ENCODE measurements around the gene ZNF559. TPM values are rescaled to one million over a fixed set of nuclear protein-coding genes. Genes with fewer than 3 reads are reported as not detected.

Gene ZNF559
- total and polyA plus RNA-seq, 2 experiments from 2014 or later, result 18.9 to 19.3 TPM

DNA sequence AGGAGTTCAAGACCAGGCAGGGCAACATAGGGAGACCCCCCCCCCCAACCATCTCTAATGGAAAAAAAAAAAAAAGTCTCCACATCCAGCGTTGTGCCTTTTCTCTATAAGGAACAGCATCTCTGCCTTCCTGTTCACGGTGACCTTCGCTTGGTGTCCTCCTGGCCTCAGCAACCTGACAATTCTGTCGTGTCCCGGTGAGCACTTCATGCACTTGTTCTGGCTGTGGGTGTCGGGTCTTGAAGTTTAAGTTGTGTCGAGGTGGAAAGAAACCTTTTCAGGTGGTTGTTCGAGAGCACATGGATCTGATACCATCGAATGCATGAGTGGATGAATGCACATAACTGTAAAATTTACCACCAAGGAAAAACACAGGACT, 594 bp downstream of the ZNF559 start (continued):
- TF ChIP-seq, protein P1, sequence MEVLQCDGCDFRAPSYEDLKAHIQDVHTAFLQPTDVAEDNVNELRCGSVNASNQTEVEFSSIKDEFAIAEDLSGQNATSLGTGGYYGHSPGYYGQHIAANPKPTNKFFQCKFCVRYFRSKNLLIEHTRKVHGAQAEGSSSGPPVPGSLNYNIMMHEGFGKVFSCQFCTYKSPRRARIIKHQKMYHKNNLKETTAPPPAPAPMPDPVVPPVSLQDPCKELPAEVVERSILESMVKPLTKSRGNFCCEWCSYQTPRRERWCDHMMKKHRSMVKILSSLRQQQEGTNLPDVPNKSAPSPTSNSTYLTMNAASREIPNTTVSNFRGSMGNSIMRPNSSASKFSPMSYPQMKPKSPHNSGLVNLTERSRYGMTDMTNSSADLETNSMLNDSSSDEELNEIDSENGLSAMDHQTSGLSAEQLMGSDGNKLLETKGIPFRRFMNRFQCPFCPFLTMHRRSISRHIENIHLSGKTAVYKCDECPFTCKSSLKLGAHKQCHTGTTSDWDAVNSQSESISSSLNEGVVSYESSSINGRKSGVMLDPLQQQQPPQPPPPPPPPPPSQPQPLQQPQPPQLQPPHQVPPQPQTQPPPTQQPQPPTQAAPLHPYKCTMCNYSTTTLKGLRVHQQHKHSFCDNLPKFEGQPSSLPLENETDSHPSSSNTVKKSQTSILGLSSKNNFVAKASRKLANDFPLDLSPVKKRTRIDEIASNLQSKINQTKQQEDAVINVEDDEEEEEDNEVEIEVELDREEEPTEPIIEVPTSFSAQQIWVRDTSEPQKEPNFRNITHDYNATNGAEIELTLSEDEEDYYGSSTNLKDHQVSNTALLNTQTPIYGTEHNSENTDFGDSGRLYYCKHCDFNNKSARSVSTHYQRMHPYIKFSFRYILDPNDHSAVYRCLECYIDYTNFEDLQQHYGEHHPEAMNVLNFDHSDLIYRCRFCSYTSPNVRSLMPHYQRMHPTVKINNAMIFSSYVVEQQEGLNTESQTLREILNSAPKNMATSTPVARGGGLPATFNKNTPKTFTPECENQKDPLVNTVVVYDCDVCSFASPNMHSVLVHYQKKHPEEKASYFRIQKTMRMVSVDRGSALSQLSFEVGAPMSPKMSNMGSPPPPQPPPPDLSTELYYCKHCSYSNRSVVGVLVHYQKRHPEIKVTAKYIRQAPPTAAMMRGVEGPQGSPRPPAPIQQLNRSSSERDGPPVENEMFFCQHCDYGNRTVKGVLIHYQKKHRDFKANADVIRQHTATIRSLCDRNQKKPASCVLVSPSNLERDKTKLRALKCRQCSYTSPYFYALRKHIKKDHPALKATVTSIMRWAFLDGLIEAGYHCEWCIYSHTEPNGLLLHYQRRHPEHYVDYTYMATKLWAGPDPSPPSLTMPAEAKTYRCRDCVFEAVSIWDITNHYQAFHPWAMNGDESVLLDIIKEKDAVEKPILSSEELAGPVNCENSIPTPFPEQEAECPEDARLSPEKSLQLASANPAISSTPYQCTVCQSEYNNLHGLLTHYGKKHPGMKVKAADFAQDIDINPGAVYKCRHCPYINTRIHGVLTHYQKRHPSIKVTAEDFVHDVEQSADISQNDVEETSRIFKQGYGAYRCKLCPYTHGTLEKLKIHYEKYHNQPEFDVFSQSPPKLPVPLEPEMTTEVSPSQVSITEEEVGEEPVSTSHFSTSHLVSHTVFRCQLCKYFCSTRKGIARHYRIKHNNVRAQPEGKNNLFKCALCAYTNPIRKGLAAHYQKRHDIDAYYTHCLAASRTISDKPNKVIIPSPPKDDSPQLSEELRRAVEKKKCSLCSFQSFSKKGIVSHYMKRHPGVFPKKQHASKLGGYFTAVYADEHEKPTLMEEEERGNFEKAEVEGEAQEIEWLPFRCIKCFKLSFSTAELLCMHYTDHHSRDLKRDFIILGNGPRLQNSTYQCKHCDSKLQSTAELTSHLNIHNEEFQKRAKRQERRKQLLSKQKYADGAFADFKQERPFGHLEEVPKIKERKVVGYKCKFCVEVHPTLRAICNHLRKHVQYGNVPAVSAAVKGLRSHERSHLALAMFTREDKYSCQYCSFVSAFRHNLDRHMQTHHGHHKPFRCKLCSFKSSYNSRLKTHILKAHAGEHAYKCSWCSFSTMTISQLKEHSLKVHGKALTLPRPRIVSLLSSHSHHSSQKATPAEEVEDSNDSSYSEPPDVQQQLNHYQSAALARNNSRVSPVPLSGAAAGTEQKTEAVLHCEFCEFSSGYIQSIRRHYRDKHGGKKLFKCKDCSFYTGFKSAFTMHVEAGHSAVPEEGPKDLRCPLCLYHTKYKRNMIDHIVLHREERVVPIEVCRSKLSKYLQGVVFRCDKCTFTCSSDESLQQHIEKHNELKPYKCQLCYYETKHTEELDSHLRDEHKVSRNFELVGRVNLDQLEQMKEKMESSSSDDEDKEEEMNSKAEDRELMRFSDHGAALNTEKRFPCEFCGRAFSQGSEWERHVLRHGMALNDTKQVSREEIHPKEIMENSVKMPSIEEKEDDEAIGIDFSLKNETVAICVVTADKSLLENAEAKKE (CRISPR knock-in tag; IDR thresholded peaks at IDR 0.05), result no peak
- no peak for TF ChIP-seq STAT1 (IDR thresholded peaks at IDR 0.05; ENCODE audit: unreplicated experiment)

DNA sequence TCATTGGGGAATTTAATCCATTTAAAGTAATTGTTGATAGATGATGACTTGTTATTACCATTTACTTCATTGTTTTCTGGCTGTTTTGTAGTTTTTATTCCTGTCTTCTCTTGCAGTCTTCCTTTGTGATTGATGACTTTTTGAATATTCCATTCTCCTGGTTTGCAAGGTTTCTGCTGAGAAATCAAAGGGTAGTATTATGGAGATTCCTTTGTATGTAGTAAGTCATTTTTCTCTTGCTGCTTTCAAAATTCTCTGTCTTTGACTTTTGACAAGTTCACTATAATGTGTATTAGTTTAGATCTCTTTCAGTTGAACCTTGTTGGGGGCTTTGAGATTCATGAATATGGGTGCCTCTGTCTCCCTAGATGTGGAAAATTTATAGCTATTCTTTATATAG, 6.0 kb downstream of the ZNF559 start:
- DNase-seq (ENCODE audit: low spot score) (no peak), ATAC-seq (no peak)
- H3K79me2 ChIP-seq (replicated peaks; ENCODE audit: insufficient read depth), result peaks cover 91% of the 10 kb centered on the region
- Mint-ChIP-seq H3K36me3 (ENCODE audit: low read depth) (peaks cover 93% of the 10 kb centered on the region), H3K9me3 (peaks cover 90% of the 10 kb centered on the region), H3K4me1 (no peaks in the 10 kb centered on the region), H3K27ac (no peak overlapping the region), H3K4me3 (no peak overlapping the region), H3K27me3 (ENCODE audit: insufficient read depth, low read depth, poor library complexity) (peaks cover 5% of the 10 kb centered on the region)
- no peaks in the 10 kb centered on the region for H4K20me1 ChIP-seq (replicated peaks; ENCODE audit: insufficient read depth)
- H3K27ac ChIP-seq (ENCODE audit: low read depth), result no peak overlapping the region
- no peak overlapping the region for H2AFZ ChIP-seq
- H3K4me3 ChIP-seq, result no peak overlapping the region
- H3K9me2 ChIP-seq (ENCODE audit: insufficient read depth), result no peaks in the 10 kb centered on the region
- no peaks in the 10 kb centered on the region for H3F3A ChIP-seq (replicated peaks; ENCODE audit: low read depth)
- no peak overlapping the region for H3K4me2 ChIP-seq
- H3K4me1 ChIP-seq (ENCODE audit: insufficient read depth), result peaks cover 1% of the 10 kb centered on the region; the same call in 1 of the 2 replicates
- peaks cover 49% of the 10 kb centered on the region for H3K36me3 ChIP-seq (ENCODE audit: insufficient read depth)
- H3K27me3 ChIP-seq (ENCODE audit: insufficient read depth), result no peaks in the 10 kb centered on the region
- TF ChIP-seq POLR2AphosphoS5 (IDR thresholded peaks at IDR 0.05; ENCODE audit: low read depth) (no peak), EZH2 (IDR thresholded peaks at IDR 0.05; ENCODE audit: low read depth, unreplicated experiment) (no peak), EZH2phosphoT487 (IDR thresholded peaks at IDR 0.05; ENCODE audit: unreplicated experiment) (no peak)
- TF ChIP-seq, protein P2, sequence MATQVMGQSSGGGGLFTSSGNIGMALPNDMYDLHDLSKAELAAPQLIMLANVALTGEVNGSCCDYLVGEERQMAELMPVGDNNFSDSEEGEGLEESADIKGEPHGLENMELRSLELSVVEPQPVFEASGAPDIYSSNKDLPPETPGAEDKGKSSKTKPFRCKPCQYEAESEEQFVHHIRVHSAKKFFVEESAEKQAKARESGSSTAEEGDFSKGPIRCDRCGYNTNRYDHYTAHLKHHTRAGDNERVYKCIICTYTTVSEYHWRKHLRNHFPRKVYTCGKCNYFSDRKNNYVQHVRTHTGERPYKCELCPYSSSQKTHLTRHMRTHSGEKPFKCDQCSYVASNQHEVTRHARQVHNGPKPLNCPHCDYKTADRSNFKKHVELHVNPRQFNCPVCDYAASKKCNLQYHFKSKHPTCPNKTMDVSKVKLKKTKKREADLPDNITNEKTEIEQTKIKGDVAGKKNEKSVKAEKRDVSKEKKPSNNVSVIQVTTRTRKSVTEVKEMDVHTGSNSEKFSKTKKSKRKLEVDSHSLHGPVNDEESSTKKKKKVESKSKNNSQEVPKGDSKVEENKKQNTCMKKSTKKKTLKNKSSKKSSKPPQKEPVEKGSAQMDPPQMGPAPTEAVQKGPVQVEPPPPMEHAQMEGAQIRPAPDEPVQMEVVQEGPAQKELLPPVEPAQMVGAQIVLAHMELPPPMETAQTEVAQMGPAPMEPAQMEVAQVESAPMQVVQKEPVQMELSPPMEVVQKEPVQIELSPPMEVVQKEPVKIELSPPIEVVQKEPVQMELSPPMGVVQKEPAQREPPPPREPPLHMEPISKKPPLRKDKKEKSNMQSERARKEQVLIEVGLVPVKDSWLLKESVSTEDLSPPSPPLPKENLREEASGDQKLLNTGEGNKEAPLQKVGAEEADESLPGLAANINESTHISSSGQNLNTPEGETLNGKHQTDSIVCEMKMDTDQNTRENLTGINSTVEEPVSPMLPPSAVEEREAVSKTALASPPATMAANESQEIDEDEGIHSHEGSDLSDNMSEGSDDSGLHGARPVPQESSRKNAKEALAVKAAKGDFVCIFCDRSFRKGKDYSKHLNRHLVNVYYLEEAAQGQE (IDR thresholded peaks at IDR 0.05; ENCODE audit: unreplicated experiment), result no peak
- TF ChIP-seq, protein P1 (CRISPR knock-in tag; IDR thresholded peaks at IDR 0.05), result no peak
